Measurements from ENCODE around the gene NOL9.

NOL9 gene

DNA sequence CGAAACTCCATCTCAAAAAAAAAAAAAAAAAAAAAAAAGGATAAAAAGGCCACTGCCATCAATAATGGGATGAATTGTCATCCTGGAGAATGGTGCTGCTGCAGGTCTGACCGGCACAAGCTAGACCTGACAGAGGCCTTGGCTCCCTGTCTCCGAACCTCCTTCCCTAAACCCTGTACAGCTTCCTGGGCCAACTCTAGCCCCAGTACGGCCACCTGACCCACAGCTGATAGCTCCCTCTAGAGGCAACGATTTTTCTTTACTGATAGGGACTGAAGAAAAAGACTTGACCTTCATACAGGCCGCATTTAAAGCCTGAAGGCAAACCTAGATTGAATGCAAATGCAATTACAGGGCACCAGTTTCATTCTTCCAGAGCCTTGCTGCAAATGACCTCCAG, 30.7 kb downstream of the NOL9 start:
- H3K36me3 Mint-ChIP-seq: peaks cover 46% of the 10 kb centered on the region

DNA sequence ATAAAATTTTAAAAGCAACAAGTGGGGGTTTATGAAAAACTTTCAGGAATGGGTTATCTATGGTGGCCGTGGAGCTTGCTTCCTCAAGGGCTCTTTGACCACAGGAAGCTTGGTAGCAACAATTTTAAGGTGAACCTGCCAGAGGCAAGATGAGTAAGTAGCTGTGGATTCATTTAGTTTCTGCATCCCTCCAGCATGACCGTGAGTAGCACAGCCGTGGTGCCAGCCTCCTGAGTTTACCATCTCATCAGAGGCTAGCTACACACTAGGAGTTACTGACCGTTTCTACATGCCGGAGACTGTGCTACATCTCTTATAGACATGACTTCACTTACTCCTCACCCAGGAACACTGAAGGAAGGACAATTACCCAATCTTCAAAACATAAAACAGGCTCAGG, 32.8 kb downstream of the NOL9 start:
- DNase-seq (ENCODE audit: low spot score in 2 of 2) (no peak), ATAC-seq (no peak)
- H3K9me3 Mint-ChIP-seq: no peaks in the 10 kb centered on the region
- H3K4me3 Mint-ChIP-seq: no peak overlapping the region
- H3K27ac Mint-ChIP-seq: peak overlapping the region; percentile 37
- H3K36me3 Mint-ChIP-seq: peaks cover 25% of the 10 kb centered on the region
- H3K4me1 Mint-ChIP-seq: no peaks in the 10 kb centered on the region

More for the DNA sequence above, 30.7 kb downstream of the NOL9 start:
- H3K4me1 Mint-ChIP-seq: peaks cover 4% of the 10 kb centered on the region
- no peak for ATAC-seq
- no peak overlapping the region for H3K4me3 Mint-ChIP-seq
- no peak for DNase-seq (ENCODE audit: low spot score in 2 of 2)
- no peaks in the 10 kb centered on the region for H3K9me3 Mint-ChIP-seq
- no peak overlapping the region for H3K27ac Mint-ChIP-seq

DNA sequence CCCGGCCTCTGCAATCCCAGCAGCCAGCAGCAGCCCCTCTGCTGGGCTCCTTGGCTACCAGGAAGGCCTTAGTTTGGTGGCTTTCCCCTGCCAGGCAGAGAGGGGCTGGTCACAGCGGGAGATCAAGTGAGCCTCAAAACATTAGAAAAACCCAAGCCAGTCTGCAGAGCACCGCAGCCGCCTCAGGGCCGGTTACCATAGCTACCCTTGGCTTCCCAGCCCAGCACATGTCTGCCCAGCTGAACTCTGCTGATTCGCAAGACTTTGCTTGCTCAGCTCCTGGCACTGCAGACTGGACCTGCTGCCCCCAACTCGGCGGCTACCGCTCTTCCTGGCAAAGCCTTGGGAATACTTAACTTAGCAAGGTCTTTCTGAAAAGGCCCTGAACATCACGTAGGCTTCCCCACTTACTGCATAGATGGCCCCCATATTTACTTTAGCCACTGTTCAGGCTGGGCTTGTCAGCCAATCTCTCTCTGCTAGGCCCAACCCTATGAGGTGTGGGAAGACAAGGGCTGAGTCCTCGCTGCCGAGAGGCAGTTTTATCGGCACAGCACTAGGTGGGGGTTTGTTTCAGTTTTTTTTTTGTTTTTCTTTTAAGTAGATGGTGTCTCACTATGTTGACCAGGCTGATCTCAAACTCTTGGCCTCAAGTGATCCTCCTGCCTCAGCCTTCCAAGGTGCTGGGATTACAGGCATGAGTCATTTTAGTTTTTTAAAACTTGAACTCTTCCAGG, 34.2 kb downstream of the NOL9 start:
- no peak for ATAC-seq
- Mint-ChIP-seq H3K27ac (no peak overlapping the region), H3K4me1 (no peaks in the 10 kb centered on the region)

DNA sequence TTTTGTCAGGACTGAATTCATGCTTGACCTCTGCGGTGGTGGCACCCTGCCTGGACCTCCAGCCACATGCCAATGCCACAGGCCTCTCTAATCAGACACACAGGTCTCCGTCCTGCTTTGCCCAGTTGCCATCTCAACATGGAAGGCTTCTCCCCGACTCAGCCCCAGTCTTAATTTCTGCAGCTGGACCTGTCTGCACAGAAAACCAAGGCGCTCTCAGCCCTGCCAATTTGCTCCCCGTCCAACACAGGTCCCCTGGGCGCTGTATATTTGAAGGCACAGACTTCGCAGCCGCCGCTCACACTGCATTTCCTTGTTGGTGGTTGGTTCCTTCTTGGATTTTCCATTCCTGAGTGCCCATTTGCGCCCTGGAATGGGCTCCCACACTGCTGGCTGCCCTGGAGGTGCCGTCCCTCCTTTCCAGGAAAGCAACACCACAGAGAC, 34.8 kb downstream of the NOL9 start:
- Mint-ChIP-seq H3K4me1 (no peaks in the 10 kb centered on the region), H3K27ac (no peak overlapping the region), H3K9me3 (no peaks in the 10 kb centered on the region), H3K36me3 (peaks cover 11% of the 10 kb centered on the region), H3K4me3 (no peak overlapping the region)
- ATAC-seq: no peak
- DNase-seq (ENCODE audit: low spot score in 2 of 2): no peak

More for the DNA sequence above, 34.2 kb downstream of the NOL9 start:
- Mint-ChIP-seq H3K36me3 (peaks cover 11% of the 10 kb centered on the region), H3K4me3 (no peak overlapping the region), H3K9me3 (no peaks in the 10 kb centered on the region)
- DNase-seq (ENCODE audit: low spot score in 2 of 2): no peak

DNA sequence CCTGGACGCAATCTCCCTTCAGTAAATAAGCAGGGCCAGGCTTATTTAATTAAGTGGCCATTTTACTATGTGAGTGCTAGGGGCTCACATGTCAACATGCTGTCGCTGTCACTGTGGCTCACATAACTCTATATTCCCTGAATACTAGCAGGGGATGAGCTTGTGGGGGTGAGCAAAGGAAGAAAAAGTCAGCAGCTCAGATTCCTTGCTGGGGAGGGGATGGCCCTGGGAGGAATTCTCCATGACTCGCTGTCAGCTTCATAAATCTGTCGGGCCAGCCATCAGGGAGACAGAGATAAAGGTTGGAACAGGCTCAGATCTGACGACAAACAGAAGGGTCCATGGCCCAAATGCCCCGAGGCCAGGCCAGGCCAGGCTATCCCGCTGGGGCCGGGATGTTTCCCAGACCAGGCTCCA, 36.9 kb downstream of the NOL9 start:
- ATAC-seq (no peak), DNase-seq (ENCODE audit: low spot score in 2 of 2) (no peak)
- H3K9me3 Mint-ChIP-seq: no peaks in the 10 kb centered on the region
- no peak overlapping the region for H3K4me3 Mint-ChIP-seq
- no peaks in the 10 kb centered on the region for H3K4me1 Mint-ChIP-seq
- H3K27ac Mint-ChIP-seq: no peak overlapping the region
- H3K36me3 Mint-ChIP-seq: no peaks in the 10 kb centered on the region

DNA sequence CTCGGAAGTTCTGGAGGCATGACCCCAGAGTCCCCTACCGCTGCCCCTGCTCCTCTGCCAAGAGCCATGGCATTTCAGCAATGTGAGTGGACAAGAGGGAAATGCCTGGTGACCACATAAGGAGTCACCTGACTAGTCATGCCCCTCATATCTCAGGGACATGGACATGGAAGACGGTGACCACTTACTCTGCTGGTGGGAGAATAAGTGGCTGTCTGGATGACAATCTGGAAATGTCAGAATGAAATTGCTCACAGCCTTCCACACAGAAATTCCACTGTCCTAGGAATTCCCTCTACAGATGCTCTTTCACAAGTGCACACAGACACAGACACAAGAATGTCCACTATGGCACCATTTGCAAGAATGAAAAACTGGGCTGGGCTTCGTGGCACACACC, 38.5 kb downstream of the NOL9 start:
- DNase-seq (ENCODE audit: low spot score in 2 of 2) (no peak), ATAC-seq (no peak)
- Mint-ChIP-seq H3K4me3 (no peak overlapping the region), H3K27ac (no peak overlapping the region), H3K36me3 (no peaks in the 10 kb centered on the region), H3K4me1 (no peaks in the 10 kb centered on the region), H3K9me3 (no peaks in the 10 kb centered on the region)

DNA sequence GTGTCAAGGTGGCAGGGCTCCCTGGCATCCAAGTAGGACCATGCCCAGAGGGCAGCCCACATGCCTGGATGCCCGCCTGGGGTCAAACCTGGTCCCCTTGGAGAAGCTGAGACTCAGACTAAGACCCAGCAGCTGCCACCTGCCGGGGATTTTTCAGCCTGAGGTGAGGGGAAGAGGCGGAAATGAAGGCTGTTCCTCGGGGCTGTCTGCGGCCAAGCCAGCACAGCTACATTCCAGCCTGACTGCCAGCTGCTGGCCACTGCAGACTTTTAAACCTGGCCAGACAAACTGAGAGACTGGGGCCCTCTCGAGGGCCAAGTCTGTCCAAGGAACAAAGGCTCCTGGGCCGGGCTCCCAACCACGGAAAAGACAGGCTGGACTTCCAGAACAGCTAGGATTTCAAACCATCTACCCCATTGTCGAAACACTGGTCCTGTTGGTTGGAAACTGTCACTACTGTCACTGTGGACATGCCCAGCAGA, 41.0 kb downstream of the NOL9 start:
- Mint-ChIP-seq H3K27ac (no peak overlapping the region), H3K36me3 (no peaks in the 10 kb centered on the region), H3K9me3 (no peaks in the 10 kb centered on the region), H3K4me3 (no peak overlapping the region), H3K4me1 (no peaks in the 10 kb centered on the region)
- DNase-seq (ENCODE audit: low spot score in 2 of 2) (no peak), ATAC-seq (no peak)

DNA sequence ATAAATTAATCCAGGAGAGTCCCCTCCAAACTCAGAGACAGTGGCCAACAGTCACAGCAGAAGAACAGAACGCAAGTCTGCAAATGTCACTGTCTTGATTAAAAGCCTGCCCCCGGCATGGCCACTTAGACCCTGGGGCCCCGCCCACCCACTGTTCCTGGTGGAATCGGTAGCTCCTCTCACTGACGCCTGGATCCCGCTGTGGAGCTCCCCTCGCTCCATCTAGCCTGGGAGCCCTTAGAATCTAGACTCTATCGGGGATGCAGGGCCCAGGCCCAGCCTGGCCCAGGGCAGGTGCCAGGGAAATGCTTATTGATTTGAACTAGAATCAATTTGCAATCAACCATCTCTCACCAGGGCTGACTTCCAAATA, 41.4 kb downstream of the NOL9 start:
- Mint-ChIP-seq H3K36me3 (no peaks in the 10 kb centered on the region), H3K9me3 (no peaks in the 10 kb centered on the region), H3K27ac (no peak overlapping the region), H3K4me3 (no peak overlapping the region), H3K4me1 (no peaks in the 10 kb centered on the region)
- ATAC-seq (no peak), DNase-seq (ENCODE audit: low spot score in 2 of 2) (no peak)

DNA sequence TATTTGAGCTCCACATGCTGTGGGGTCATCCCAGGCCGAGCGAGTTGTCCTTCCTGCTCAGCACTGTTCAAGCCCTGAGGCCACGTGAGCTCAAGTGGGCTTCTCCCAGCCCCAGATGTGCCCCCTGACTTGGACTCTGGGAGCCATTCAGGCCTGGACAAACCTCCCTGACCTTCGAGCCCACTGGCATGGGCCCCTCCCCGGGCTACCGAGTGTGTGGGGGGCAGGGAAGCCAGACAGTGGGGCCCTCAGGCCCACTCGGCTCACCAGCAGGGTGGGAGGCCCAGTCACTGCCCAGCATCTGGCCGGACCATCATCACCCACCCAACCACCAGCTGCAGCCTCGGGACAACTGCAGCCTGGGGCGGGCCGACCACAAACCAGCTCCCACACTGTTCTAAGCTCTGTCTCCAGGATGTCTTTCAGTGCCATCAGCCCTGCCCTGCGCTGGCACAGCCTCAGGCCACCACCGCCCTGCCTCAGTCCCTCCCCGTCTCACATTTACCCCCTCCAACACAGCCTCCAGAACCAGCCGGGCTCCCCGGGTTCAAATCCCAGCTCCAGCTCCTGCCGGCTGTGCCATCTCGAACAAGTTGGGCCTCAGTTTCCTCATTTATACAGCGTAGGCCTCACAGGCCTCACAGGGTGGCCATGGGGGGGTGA, 41.9 kb downstream of the NOL9 start:
- H3K27ac Mint-ChIP-seq: no peak overlapping the region
- H3K9me3 Mint-ChIP-seq: no peaks in the 10 kb centered on the region
- H3K4me1 Mint-ChIP-seq: no peaks in the 10 kb centered on the region
- no peaks in the 10 kb centered on the region for H3K36me3 Mint-ChIP-seq
- DNase-seq (ENCODE audit: low spot score in 2 of 2): no peak
- ATAC-seq: no peak
- H3K4me3 Mint-ChIP-seq: no peak overlapping the region

DNA sequence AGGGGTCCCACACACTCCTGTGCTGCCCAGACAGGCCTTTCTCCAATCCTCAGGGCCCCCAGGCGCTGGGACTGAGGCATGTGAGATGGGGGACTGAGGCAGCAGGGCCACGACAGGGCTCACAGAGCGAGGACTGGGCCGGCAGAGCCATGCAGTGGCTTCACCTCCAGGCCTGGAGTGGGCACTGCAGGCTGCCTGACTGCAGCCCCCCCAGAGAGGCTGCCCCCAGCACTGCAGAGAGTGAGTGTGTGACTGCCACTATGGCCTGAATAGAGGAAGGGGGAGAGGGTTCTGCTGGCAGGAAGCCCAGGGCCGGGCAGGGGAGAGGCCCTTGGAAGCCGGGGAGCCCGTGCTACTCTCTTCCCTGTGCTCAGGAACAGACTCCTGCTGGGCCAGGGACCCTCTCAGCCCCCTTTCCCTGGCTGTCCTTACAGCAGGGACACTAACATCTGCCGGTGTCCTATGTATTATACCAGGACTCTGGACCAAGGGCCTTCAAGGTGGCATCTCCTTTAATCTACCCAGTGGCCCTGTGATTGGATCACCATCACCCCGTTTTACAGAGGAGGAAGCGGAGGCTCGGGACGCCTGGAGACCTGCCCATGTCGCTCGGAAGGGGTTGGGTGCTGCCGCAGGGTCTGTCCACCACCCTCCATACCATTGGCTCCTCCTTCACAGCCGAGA, 42.6 kb downstream of the NOL9 start:
- H3K36me3 Mint-ChIP-seq: no peaks in the 10 kb centered on the region
- DNase-seq (ENCODE audit: low spot score in 2 of 2): no peak
- no peak overlapping the region for H3K4me3 Mint-ChIP-seq
- H3K9me3 Mint-ChIP-seq: no peaks in the 10 kb centered on the region
- no peak overlapping the region for H3K27ac Mint-ChIP-seq
- no peaks in the 10 kb centered on the region for H3K4me1 Mint-ChIP-seq
- no peak for ATAC-seq

DNA sequence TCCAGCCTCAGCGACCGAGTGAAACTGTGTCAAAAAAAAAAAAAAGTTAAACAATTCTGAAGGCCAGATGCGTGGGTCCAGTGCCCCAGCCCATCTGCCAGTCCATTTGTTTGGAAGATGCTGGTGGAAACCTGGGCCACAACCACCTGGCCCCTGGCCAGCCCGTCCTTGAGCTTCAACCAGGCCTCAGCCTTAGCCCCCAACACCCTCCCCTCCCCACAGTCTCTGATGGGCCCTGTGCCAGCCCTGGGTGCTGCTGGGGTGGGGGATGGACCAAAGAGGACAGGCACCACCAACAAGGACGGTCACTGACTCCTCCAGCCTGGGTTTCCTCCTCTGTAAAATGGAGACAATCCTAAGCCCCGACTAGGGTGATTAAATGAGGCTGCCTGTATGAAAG, 43.3 kb downstream of the NOL9 start:
- H3K4me3 Mint-ChIP-seq: no peak overlapping the region
- no peak for DNase-seq (ENCODE audit: low spot score in 2 of 2)
- ATAC-seq: no peak
- H3K27ac Mint-ChIP-seq: no peak overlapping the region
- H3K36me3 Mint-ChIP-seq: no peaks in the 10 kb centered on the region
- no peaks in the 10 kb centered on the region for H3K4me1 Mint-ChIP-seq
- H3K9me3 Mint-ChIP-seq: no peaks in the 10 kb centered on the region

DNA sequence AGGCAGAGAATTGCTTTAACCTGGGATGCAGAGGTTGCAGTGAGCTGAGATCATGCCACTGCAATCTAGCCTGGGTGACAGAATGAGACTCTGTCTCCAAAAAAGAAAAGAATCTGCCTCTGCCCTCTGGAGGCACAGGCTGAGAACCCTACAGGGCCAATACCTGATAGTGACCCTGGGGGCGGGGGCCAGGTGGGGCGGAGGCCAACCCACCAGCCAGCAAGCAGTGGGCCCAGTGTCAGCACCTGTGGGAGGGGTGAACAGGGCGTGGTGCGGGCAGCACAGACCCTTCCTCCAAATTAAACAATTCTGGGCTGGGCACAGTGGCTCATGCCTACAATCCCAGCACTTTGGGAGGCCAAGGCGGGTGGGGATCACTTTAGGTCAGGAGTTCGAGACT, 43.8 kb downstream of the NOL9 start:
- H3K4me3 Mint-ChIP-seq: no peak overlapping the region
- DNase-seq (ENCODE audit: low spot score in 2 of 2) (no peak), ATAC-seq (no peak)
- no peaks in the 10 kb centered on the region for H3K9me3 Mint-ChIP-seq
- no peaks in the 10 kb centered on the region for H3K4me1 Mint-ChIP-seq
- H3K36me3 Mint-ChIP-seq: no peaks in the 10 kb centered on the region
- no peak overlapping the region for H3K27ac Mint-ChIP-seq

DNA sequence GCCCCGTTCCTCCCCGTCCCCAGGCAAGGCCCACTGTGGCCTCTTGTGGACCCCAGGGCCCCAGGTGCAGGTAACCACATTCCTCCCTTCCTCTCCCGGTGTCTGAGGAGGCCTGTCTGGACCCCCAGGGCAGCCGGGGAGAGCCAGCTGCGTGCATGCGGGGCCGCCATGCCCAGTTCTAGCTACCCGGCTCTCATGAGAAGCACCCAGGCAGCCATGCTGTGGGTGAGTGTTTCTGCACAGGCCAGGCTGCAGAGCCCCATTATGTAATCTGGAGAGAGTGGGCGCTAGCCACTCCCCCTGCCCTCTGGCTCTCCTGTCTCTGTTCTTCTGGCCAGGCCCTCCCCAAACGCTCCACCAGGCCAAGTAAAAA, 44.4 kb downstream of the NOL9 start:
- H3K27ac Mint-ChIP-seq: no peak overlapping the region
- no peaks in the 10 kb centered on the region for H3K4me1 Mint-ChIP-seq
- H3K36me3 Mint-ChIP-seq: no peaks in the 10 kb centered on the region
- no peaks in the 10 kb centered on the region for H3K9me3 Mint-ChIP-seq
- ATAC-seq: no peak
- H3K4me3 Mint-ChIP-seq: no peak overlapping the region
- DNase-seq (ENCODE audit: low spot score in 2 of 2): no peak

DNA sequence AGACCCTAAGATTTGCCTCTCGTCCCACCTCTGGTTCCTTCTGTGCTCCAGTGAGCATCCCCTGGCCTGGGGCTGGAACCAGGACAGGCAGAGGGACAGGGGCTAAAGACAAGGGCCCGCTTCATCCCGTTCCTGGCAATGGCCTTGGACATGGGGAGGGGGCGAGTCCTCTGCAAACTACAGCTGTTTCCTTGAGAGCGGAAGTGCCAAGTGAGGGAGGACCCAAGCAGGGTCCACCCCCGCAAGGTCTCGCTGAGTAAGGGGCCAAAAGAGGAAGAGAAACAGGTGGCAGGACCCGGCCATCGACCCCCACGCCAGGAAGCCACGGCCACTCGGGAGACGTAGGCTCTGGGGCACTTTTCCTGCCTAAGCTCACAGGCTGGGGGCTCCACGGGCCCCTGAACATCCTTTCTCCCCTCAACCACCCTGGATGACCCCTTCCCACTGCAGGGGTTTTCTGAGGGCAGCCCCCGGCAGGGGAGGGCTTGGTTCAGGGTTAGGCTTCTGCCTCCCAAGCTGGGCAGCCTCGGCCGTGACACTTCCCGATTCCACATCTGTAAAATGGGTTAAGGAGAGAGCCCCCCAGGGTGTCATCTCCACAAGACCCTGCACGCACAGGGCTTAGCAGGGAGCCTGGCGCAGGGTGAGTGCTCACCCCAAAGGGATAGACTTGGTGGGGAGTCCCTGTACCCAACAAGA, 44.9 kb downstream of the NOL9 start:
- no peak overlapping the region for H3K4me3 Mint-ChIP-seq

DNA sequence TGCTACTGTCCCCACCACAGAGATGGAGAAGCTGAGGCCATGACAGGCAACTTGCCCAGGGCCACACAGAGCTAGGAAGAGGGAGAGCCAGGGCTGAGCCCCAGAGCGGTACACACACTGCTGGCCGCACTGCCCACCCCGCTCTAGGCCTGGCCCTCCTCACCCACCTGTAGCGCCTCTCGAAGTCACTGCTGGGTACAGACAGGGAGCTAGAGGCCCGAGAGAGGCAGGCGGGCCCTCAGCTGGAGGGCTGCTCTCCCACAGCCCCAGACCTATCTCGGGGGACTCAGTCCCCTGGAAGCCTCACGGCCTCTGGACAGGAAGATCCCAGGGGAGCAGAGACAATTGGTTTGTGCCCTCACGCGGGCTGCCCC, 45.5 kb downstream of the NOL9 start:
- no peaks in the 10 kb centered on the region for H3K9me3 Mint-ChIP-seq
- ATAC-seq (no peak), DNase-seq (ENCODE audit: low spot score in 2 of 2) (no peak)
- H3K36me3 Mint-ChIP-seq: no peaks in the 10 kb centered on the region
- no peak overlapping the region for H3K4me3 Mint-ChIP-seq
- H3K4me1 Mint-ChIP-seq: no peaks in the 10 kb centered on the region
- no peak overlapping the region for H3K27ac Mint-ChIP-seq

More for the DNA sequence above, 44.9 kb downstream of the NOL9 start:
- DNase-seq (ENCODE audit: low spot score in 2 of 2): no peak
- H3K9me3 Mint-ChIP-seq: no peaks in the 10 kb centered on the region
- H3K36me3 Mint-ChIP-seq: no peaks in the 10 kb centered on the region
- no peak for ATAC-seq
- H3K4me1 Mint-ChIP-seq: no peaks in the 10 kb centered on the region
- no peak overlapping the region for H3K27ac Mint-ChIP-seq
